ENCODE results near the gene PRAMEF13.
"Not testable (repeated sequence)": the region's sequence is repeated elsewhere in the genome, so short reads cannot be mapped to it uniquely, and the experiment has no call there.

Gene PRAMEF13

GRCh38 chr1:13228343-13228781 lies 27.2 kb upstream of the PRAMEF13 start:
- H3K4me1 ChIP-seq (ENCODE audit: control insufficient read depth in 1 of 2, insufficient read depth in 1 of 2, low read depth in 1 of 2, low read length in 1 of 2), result no peaks in the 10 kb centered on the region

GRCh38 chr1:13227271-13228055 lies 26.3 kb upstream of the PRAMEF13 start:
- not testable (repeated sequence) for H3K27me3 ChIP-seq, H3K36me3 ChIP-seq

More at GRCh38 chr1:13228343-13228781, 27.2 kb upstream of the PRAMEF13 start:
- no peak overlapping the region for H3K27ac ChIP-seq
- no peaks in the 10 kb centered on the region for H3K36me3 ChIP-seq
- H3K27me3 ChIP-seq, result no peaks in the 10 kb centered on the region
- TF ChIP-seq CTCF (IDR thresholded peaks at IDR 0.05), result no peak
- no peaks in the 10 kb centered on the region for H3K9me3 ChIP-seq
- no peak overlapping the region for H3K4me3 ChIP-seq (ENCODE audit: low read depth in 1 of 2, low read length in 1 of 2)

GRCh38 chr1:13225675-13226204 lies 24.5 kb upstream of the PRAMEF13 start, which contains the start of gene PRAMEF18:
TSS of gene PRAMEF18 (minus strand) at chr1:13226154. CDS start at chr1:13226106, 48 bp downstream.
- H3K9me3 ChIP-seq; H3K4me3 ChIP-seq (ENCODE audit: low read depth in 1 of 2, low read length in 1 of 2); H3K27ac ChIP-seq; H3K27me3 ChIP-seq; H3K4me1 ChIP-seq (ENCODE audit: control insufficient read depth in 1 of 2, insufficient read depth in 1 of 2, low read depth in 1 of 2, low read length in 1 of 2); H3K36me3 ChIP-seq: not testable (repeated sequence)

More at GRCh38 chr1:13227271-13228055, 26.3 kb upstream of the PRAMEF13 start:
- not testable (repeated sequence) for H3K9me3 ChIP-seq; H3K27ac ChIP-seq; H3K4me3 ChIP-seq (ENCODE audit: low read depth in 1 of 2, low read length in 1 of 2); H3K4me1 ChIP-seq (ENCODE audit: control insufficient read depth in 1 of 2, insufficient read depth in 1 of 2, low read depth in 1 of 2, low read length in 1 of 2)

- no peak for TF ChIP-seq CTCF (IDR thresholded peaks at IDR 0.05)
- no peaks in the 10 kb centered on the region for H3K4me1 ChIP-seq (ENCODE audit: control insufficient read depth in 1 of 2, insufficient read depth in 1 of 2, low read depth in 1 of 2, low read length in 1 of 2)
- no peak overlapping the region for H3K4me3 ChIP-seq (ENCODE audit: low read depth in 1 of 2, low read length in 1 of 2)
- no peaks in the 10 kb centered on the region for H3K9me3 ChIP-seq
- H3K27me3 ChIP-seq, result no peaks in the 10 kb centered on the region
- H3K36me3 ChIP-seq, result no peaks in the 10 kb centered on the region
- no peak overlapping the region for H3K27ac ChIP-seq
Measured at GRCh38 chr1:13224480-13225060, 23.4 kb upstream of the PRAMEF13 start.

- H3K27me3 ChIP-seq; H3K4me3 ChIP-seq (ENCODE audit: low read depth in 1 of 2, low read length in 1 of 2); H3K36me3 ChIP-seq; H3K27ac ChIP-seq; H3K9me3 ChIP-seq; H3K4me1 ChIP-seq (ENCODE audit: control insufficient read depth in 1 of 2, insufficient read depth in 1 of 2, low read depth in 1 of 2, low read length in 1 of 2): not testable (repeated sequence)
Measured at GRCh38 chr1:13222788-13223187, 21.6 kb upstream of the PRAMEF13 start.

- not testable (repeated sequence) for H3K36me3 ChIP-seq; H3K9me3 ChIP-seq; H3K4me3 ChIP-seq (ENCODE audit: low read depth in 1 of 2, low read length in 1 of 2); H3K27ac ChIP-seq; H3K4me1 ChIP-seq (ENCODE audit: control insufficient read depth in 1 of 2, insufficient read depth in 1 of 2, low read depth in 1 of 2, low read length in 1 of 2); H3K27me3 ChIP-seq
Measured at GRCh38 chr1:13219203-13219602, 18.0 kb upstream of the PRAMEF13 start.

GRCh38 chr1:13216619-13217018 lies 15.4 kb upstream of the PRAMEF13 start:
- H3K9me3 ChIP-seq; H3K4me1 ChIP-seq (ENCODE audit: control insufficient read depth in 1 of 2, insufficient read depth in 1 of 2, low read depth in 1 of 2, low read length in 1 of 2); H3K36me3 ChIP-seq; H3K4me3 ChIP-seq (ENCODE audit: low read depth in 1 of 2, low read length in 1 of 2); H3K27me3 ChIP-seq; H3K27ac ChIP-seq: not testable (repeated sequence)

GRCh38 chr1:13208712-13209111 lies 7.5 kb upstream of the PRAMEF13 start:
- not testable (repeated sequence) for H3K9me3 ChIP-seq; H3K4me1 ChIP-seq (ENCODE audit: control insufficient read depth in 1 of 2, insufficient read depth in 1 of 2, low read depth in 1 of 2, low read length in 1 of 2)

GRCh38 chr1:13171548-13171947 lies 29.7 kb downstream of the PRAMEF13 start, which contains the start of gene PRAMEF9:
TSS of gene PRAMEF9 (plus strand) at chr1:13171848. CDS start at chr1:13175281, 3,433 bp downstream.
- not testable (repeated sequence) for H3K36me3 ChIP-seq; H3K27ac ChIP-seq; H3K27me3 ChIP-seq; H3K4me1 ChIP-seq (ENCODE audit: control insufficient read depth in 1 of 2, insufficient read depth in 1 of 2, low read depth in 1 of 2, low read length in 1 of 2); H3K9me3 ChIP-seq; H3K4me3 ChIP-seq (ENCODE audit: low read depth in 1 of 2, low read length in 1 of 2)

More at GRCh38 chr1:13208712-13209111, 7.5 kb upstream of the PRAMEF13 start:
- not testable (repeated sequence) for H3K27ac ChIP-seq; H3K4me3 ChIP-seq (ENCODE audit: low read depth in 1 of 2, low read length in 1 of 2); H3K27me3 ChIP-seq; H3K36me3 ChIP-seq

- H3K27ac ChIP-seq; H3K27me3 ChIP-seq; H3K4me3 ChIP-seq (ENCODE audit: low read depth in 1 of 2, low read length in 1 of 2); H3K9me3 ChIP-seq; H3K36me3 ChIP-seq; H3K4me1 ChIP-seq (ENCODE audit: control insufficient read depth in 1 of 2, insufficient read depth in 1 of 2, low read depth in 1 of 2, low read length in 1 of 2): not testable (repeated sequence)
Measured at GRCh38 chr1:13165531-13165930, 35.7 kb downstream of the PRAMEF13 start, which contains the start of gene HNRNPCL4. TSS of gene HNRNPCL4 (minus strand) at chr1:13165631. CDS start at chr1:13165467, 164 bp downstream.

- not testable (repeated sequence) for H3K4me3 ChIP-seq (ENCODE audit: low read depth in 1 of 2, low read length in 1 of 2); H3K27me3 ChIP-seq; H3K36me3 ChIP-seq; H3K9me3 ChIP-seq; H3K27ac ChIP-seq; H3K4me1 ChIP-seq (ENCODE audit: control insufficient read depth in 1 of 2, insufficient read depth in 1 of 2, low read depth in 1 of 2, low read length in 1 of 2)
Measured at GRCh38 chr1:13155909-13156308, 45.3 kb downstream of the PRAMEF13 start, which contains the start of gene PRAMEF26. TSS of gene PRAMEF26 (minus strand) at chr1:13156009. CDS start at chr1:13153095, 2,914 bp downstream.
